OCI-LY3 (cell line): ENCODE measurements around the gene UNC5A.

ENCODE experiments used
- EZH2phosphoT487 ChIP-seq: fragments of 200-600 bp; shearing (Covaris generic); IDR thresholded peaks from 2 replicates; pipeline ENCODE4 v1.6.1; 2018; ENCODE audit warnings: antibody characterized with exemption, mixed run types, low read depth
- TF ChIP-seq, protein P1 (sequence below): fragments of 200-600, 300-600 bp; sonication (generic); IDR thresholded peaks from 2 replicates; pipeline ENCODE4 v1.5.1; 2014; ENCODE audit warnings: antibody characterized with exemption, low read length, low read depth

GRCh38 chr5:176869501-176870109, 59.2 kb downstream of the UNC5A start:
- TF ChIP-seq, protein P1, sequence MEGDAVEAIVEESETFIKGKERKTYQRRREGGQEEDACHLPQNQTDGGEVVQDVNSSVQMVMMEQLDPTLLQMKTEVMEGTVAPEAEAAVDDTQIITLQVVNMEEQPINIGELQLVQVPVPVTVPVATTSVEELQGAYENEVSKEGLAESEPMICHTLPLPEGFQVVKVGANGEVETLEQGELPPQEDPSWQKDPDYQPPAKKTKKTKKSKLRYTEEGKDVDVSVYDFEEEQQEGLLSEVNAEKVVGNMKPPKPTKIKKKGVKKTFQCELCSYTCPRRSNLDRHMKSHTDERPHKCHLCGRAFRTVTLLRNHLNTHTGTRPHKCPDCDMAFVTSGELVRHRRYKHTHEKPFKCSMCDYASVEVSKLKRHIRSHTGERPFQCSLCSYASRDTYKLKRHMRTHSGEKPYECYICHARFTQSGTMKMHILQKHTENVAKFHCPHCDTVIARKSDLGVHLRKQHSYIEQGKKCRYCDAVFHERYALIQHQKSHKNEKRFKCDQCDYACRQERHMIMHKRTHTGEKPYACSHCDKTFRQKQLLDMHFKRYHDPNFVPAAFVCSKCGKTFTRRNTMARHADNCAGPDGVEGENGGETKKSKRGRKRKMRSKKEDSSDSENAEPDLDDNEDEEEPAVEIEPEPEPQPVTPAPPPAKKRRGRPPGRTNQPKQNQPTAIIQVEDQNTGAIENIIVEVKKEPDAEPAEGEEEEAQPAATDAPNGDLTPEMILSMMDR: no peak
- TF ChIP-seq EZH2phosphoT487: no peak
